GM12801 (cell line): ENCODE measurements around the gene SETBP1.

Experiments used
- TF ChIP-seq, protein P1 (sequence below): IDR thresholded peaks from one replicate; pipeline ENCODE4 v1.5.1; 2011; ENCODE audit warnings: control low read depth; ENCODE audit not compliant: insufficient read length; ENCODE audit errors: extremely low read depth

SETBP1 gene

DNA sequence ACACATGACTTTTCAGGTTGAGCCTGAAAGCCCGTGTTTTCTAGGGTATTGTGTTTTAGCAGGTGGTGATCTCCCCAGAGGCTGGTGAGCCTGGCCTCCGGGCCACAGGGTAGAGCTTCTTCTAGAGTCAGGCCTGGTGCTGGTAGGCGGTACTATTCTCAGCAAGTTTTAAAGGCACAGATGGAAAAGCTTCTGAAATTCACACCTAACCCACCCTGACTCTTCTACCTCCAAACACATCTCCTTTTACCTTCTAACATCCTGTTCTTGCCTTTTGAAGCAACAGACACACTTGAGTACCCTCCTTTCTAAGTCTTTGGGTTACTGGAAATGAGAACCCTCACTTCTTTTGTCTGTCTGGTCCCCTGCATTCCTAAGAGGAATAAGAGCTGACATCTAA lies 191.1 kb downstream of the SETBP1 start:
- TF ChIP-seq, protein P1, sequence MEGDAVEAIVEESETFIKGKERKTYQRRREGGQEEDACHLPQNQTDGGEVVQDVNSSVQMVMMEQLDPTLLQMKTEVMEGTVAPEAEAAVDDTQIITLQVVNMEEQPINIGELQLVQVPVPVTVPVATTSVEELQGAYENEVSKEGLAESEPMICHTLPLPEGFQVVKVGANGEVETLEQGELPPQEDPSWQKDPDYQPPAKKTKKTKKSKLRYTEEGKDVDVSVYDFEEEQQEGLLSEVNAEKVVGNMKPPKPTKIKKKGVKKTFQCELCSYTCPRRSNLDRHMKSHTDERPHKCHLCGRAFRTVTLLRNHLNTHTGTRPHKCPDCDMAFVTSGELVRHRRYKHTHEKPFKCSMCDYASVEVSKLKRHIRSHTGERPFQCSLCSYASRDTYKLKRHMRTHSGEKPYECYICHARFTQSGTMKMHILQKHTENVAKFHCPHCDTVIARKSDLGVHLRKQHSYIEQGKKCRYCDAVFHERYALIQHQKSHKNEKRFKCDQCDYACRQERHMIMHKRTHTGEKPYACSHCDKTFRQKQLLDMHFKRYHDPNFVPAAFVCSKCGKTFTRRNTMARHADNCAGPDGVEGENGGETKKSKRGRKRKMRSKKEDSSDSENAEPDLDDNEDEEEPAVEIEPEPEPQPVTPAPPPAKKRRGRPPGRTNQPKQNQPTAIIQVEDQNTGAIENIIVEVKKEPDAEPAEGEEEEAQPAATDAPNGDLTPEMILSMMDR = no peak

DNA sequence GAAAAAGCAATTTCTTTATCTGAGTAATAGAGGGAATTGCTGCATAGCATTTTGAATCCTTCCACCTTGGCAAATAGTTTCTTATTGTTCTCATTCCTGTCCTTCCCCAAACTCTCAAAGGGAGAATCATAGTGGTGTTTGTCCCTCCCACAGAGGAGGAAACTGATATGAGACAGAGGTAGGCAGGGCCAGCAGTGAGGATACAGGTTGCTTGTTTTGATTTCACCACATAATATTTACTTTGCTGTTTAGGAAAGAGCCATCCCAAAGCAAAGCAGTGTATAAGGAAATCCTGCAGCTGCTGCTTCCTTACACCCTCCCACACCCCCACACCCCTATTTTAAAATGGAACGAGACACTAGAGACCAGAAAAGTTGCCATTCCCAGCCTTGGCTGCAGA lies 195.3 kb downstream of the SETBP1 start:
- TF ChIP-seq, protein P1 = no peak

DNA sequence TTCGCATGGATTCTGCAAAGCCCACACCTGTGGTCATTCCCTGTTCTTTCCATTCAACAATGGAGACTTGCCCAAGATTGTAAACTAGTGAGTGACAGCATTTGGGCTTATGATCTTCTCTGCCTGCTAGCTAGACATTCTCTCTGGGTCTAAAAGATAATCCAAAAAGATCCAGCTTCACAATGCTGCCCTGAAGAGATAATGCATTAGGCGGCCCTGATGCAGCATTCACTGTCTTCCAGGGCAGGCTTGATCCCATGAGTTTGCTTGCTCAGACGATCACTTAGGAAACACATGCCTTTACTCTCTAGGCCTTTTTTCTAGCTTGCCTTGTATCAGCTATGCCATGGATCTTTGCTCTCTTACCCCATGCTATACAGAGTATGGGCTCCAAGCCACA lies 196.1 kb downstream of the SETBP1 start:
- TF ChIP-seq, protein P1 = no peak

DNA sequence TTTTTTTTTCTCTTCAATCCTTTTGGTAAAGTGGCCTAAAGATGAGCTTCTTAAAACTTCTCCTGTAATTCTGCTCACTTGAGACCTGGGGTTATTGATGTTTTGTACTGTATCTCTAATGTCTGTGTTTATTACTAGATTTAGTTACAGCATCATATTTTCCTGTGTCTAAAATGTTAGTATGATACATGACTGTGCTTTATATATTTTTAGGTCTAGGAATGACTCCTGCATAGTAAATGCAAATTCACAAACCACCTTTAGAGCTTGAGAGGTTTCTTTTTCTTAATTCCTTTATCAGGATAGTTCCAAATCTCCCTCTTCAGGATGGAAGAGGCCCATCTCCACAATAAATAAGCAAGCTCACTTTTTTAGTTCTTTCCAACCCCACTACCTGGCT lies 197.6 kb downstream of the SETBP1 start:
- TF ChIP-seq, protein P1 = no peak

DNA sequence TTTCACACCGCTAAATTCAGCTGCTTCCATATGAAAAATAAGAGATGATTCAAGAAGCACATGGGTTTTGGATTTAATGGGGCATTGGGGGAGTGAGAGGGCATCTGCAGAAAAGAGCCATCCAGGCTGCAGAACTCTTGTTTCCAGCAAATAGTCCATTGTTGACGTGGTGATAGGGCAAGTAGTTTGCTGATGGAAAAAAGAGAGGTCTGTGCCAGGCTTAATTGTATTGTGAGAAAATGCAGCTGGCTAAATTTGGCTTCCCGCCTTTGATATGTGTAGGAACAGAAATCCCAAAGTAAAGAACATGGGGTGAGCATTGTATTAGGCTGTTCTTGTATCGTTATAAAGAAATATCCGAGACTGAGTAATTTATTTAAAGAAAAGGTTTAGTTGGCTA lies 199.5 kb downstream of the SETBP1 start:
- TF ChIP-seq, protein P1 = no peak

DNA sequence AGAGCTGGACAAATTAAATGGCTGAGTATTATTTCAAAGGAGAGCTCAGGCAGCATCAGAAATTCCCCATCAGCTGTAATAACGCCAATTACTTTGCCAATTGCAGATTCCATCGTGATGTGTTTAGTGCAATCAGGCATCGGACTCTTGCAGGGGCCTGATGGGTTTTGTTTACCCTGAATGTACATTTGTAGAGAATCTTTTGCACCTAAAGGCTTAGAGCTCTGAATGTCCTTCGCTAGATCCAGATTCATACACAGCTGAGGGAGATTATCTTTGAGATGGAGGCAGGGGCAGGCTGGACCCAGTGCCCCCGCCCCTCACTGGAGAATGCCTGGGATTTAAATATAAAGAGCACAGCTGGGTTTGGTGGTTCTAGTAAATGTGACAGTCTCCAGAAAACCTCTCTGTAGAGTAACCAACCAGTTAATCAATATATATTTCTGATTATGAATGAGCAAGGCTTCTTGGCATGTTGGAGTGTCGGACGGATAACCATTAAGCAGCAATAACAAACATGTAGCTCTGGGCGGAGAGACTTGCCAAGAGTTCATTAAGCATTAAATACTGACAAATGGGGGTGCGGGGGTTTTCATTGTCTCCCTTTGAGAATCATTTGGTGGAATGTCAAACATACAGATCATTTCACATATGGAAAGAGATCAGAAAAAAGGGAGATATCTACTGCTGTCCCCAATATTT lies 200.9 kb downstream of the SETBP1 start:
- TF ChIP-seq, protein P1 = no peak

DNA sequence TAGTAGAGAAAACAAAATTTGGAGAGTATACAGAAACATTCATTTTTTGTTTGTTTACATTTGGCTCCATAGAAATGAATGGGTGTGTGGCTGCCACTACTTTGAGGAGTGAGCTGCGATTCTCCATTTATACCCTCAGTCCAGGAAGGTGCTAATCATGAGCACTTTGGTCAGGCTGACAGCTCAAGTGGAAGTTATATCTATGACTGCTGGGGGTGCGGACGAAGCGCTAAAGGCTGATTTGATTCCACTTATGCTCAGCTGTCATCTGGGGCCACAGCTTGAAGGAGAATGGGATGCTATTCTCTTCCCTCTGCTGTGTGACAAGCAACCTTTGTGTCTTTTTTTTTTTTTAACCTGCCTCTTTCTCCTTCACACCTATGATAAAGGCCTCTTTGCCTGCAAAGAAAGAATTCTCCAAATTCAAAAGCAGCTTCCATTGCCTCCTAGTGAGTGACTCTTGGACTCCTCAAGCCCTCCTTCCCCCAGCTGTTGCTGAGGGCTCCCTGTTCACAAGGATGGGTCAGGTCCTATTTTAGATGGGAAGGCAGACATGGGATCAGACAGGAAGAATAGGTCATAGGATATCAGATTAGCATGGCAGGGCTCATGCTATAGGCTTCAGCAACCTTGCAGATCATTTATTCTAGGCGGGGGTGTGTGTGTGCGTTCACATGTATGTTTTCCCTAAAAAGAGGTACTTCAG lies 201.6 kb downstream of the SETBP1 start:
- TF ChIP-seq, protein P1 = no peak
